ENCODE results near the gene SPOCK2.

Gene SPOCK2

DNA sequence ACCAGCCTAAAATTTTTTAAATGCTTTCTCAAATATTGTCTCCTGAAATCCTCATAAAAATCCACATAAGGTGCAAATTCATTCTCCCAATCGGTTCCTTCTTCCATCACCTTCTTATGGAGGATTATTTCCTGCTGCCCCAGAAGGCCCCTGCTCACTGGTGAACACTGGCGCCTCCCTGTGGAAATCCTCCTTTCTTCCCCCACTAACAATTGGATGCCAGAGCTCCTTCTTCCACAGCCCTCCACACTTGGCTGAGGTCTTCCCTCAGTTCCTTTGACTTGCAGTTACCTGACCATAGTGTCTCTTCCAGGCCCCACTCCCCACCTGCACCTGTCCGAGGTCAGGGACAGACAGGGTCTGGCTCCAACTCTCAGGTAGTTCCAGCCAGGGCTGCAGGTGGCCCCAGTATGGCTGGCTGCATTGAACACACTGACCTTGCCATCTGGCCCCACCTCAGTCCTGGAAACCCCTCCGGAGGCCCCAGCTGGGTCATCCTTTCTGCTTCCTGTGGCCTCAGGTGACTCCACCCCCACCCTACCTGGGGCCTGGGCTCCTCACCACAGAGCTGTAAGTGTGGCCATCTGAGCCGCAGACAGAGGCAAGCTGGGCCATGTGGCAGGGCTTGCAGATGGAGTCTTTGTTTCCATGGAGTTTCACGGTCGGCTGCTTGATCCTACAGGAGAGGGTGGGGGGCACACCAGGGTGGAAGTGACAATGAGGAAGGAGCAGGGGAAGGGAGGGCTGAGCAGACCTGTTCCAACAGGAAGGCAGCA is 18.4 kb downstream of the SPOCK2 start:
- DNase-seq: peak; percentile 62

DNA sequence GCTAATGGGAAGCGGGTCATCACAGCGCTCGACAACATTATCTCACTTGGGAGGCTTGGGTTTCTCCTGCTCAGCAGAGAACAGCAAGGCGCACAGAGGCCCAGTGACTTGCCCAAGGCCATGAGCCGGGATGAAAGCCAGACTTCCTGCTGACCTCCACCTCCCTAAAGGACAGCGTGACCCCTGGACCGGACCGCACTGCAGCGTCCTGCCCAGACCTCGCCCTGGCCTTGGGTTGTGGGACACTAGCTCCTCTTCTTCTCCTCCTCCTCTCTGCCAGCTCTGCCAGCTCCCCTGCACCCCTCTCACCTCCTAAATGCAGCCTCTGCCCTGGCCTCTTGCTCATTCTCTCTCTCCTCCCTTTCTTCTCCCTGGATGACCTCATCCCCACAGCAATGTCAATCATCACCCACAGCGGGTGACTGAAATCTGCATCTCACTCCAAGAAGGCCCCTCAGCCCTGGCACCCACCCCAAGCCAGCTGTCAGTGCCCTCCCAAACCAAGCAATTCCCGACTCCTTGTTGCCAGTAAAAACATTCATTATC is 19.4 kb downstream of the SPOCK2 start:
- no peak for DNase-seq

DNA sequence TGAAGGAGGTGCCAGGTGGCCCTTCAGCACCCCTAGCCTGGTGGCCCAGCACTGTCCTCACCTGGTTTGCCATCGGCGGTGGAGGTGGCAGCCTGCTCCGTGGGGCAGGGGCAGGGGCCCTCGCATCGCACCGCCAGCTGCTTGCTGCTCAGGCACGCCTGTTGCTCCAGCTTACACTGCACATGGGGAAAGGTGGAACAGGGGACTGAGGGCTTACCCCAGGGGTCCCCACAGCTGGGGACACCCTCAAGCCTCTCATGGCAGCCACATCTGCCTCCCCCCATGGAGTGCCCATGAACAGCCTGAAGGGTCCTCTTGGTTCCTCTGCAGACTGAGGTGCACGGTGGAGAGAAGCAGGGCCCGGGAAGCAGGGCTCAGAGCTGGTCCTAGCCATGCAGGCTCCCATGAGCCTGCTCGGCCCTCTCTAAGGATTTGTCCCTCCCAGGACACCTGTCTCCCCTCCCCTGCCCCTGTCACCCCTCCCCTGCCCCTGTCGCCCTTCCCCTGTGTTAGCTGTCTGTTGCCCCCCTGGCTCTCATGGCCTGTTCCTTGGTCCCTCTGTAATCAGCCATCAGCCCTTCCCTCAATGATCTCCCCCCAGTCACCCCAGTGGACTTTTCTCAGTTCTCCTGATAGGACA is 20.1 kb downstream of the SPOCK2 start:
- no peak for DNase-seq

DNA sequence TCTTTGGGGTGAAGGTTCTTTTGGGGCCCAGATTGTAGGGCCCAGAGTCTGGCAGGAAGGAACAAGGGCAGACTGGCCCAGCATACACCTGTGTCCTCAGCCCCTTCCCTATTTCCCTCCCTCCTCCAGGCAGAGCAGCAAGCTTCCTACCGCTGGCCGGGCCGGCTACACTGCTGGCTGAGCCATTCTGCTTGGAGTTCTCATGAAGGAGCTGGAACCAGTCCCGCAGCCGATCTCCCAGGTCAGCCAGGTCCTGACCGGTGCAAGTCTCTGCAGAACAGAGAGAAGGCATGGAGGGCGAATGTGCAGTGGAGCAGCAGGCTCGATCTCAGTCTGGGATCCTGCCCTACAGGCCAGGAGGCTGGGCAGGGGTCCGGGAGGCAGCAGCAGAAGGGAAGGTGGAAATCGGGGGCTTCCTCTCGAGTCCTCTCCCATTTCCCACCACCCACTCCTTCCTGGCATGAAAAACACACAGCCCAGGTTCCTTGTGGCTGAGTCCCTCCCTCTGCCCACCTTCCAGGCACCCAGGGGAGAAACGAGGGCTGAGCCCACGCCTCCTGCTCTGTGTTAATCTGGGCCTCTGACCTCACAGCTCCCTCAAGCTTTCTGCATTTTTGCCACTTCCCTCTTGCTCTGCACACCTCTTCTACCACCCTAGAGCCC is 20.8 kb downstream of the SPOCK2 start:
- DNase-seq: no peak

DNA sequence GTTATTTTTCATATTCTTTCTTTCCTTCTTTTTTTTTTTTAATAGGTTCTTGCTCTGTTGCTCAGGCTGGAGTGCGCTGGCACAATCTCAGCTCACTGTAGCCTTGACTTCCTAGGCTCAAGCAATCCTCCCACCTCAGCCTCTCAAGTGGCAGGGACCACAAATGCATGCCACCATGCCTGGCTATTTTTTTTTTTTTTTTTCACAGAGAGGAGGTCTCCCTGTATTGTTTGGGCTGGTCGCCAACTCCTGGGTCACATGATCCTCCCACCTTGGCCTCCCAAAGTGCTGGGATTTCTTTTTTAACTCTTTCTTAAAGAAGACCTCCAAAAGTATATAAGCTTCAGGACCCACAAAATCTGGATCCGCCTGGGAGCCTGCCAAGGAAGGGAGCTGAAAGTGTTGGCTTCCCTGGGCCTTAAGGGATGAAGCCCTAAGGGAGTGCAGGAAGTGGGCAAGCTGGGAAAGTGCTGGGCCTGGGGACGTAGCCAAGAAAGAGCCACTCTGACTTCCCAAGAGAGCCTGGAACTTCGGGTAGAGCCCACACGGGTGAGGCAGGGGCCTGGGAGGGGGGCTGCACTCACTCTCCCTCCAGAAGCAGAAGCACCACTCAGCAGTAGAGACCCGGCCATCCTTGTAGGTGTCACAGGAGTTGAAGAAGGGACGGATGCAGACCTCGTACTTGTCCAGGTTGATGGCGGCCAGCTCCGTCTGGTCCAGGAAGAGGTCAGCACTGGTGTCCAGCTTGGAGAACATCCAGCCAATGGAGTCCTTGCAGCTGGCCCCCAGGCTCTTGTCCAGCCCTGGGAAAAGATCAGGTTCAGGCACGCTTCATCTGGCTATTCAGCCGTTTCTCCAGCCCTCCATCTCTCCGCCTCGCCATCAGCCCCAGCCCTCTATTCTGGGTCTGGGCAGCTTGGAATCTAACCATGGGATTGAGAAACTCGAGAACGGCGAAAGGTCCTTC is 21.8 kb downstream of the SPOCK2 start:
- DNase-seq: no peak

DNA sequence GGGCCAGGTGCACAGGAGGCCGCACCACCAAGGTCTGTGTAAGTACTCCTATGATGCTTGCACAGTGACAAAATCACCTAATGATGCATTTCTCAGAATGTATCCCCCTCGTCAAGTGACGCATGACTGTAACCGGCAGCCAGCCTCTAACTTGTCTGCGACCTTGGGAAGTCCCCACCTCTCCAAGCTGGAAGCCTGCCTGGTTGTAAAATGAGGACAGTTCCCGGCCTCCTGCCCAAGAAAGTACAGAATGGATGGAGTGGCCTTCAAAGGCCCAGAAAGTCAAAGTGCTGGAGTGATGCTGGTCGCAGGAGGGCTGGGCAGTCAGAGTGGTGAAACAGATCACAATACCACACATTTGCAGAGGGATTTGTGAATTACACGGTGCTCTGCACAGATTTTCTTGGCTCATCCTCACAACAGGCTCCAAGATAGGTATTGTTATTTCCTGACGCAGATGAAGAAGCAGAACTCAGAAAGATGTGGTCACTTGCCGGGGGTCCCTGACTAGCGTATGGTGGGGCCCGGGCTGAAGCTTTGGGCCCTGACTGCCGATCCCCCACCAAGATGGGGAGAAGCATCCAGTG is 22.8 kb downstream of the SPOCK2 start:
- DNase-seq: no peak

DNA sequence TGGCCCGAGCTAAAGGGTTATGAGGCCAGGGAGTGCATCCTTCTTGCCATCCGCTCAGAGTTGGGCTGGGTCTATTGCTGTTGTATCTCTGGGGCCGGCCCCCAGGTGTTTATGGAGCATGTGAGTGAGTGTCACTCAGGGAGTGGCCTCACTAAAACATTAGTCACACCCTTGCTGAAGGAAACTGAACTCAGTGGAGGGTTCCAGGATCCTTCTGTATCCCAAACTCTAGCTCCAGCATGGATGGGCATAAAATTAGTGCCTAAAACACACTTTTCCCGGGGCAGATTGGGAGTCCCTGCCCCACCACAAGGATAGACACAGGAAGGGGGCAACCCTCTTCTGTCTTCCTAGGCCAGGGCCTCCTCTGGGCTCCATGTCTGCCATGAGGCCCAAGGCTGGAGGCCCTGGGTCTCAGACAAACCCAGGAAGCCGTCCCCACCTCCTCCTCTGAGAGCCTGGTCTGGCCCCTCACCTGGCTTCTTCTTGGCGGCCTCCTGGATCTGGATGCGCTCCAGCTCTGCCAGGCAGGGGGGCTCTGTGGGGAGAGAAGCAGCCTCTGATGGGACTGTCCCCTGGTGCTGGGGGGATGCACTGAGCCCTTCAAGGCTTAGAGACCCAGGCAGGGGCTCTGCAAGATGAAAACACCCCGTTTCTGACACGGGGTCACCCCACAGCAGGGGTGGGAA is 24.5 kb downstream of the SPOCK2 start:
- DNase-seq: no peak

DNA sequence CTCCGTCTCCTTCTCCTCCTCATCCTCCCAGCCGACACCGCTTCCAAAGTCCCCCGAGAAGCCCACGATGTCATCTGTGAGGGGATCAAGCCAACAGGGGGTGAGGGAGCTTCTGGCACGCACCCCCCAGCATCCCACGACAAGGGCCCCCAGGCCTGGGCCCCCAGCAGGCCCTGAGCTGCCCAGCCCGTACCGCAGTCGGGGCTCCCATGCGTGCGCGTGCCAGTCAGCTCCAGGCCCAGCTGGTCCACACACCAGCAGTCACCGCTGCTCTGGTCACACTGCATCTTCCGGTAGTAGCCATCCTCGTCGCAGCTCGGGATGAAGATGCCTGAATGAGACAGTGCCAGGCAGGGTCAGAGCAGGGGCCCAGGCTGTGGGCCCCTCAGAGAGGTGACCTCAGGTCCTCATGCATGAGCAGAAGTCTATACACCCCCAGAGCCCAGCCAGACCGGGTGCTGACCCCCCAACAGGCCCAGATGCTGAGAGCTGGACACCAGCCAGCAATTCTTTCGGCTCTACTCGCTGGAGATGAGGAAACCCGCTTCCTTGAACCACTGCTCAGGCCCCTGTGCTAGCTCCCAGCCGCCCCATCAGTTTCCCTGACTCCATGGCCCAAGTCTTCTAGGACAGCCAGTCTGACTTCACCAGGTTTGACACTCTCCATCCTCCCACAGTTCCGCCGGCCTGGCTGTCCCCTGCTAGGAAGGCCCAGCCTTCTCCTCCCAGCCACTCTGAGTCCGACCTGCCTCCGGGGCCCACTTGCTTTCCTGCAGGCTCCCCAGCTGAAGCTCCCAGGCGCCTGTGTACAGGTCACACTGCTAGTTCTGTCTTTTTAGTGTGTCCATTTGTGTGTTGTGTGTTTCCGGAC is 25.3 kb downstream of the SPOCK2 start:
- DNase-seq: no peak

DNA sequence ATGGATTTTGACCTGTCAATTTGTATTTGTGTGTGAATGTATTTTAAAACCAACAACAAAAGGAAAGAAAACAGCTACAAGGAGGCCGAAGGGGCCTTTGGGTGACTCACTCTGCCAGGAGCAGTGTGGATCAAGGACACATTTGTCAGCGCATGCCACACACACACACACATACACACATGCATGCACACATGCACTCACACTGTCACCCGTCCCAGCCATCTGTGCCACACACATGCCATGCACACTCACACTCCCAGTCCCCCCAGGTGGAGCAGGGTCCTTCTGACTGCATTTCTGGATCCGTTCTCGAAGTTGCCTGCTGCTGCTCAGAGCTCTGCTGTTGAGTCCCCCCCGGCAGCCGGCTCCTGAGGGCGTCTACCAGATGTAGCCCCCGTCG is 26.0 kb downstream of the SPOCK2 start:
- DNase-seq: no peak

DNA sequence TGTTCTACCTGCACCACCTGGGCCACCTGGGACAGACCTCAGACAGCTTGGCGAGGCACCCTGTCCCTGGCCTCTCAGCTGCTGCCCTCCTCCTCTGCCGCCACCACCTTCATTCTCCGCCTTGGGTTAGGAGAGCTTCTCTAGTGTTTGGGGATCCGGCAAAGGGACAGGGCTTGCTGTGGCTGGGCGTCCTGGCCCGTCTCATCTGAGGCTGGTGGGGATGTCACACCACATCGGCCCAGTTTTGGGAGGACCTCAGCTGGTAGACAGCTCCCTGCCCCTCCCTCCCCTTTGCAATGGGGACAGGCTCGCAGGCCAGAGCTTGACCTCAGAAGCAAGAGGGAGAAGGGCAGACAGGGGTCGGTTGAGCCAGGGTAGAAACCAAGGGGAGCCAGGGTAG is 26.4 kb downstream of the SPOCK2 start:
- no peak for DNase-seq

DNA sequence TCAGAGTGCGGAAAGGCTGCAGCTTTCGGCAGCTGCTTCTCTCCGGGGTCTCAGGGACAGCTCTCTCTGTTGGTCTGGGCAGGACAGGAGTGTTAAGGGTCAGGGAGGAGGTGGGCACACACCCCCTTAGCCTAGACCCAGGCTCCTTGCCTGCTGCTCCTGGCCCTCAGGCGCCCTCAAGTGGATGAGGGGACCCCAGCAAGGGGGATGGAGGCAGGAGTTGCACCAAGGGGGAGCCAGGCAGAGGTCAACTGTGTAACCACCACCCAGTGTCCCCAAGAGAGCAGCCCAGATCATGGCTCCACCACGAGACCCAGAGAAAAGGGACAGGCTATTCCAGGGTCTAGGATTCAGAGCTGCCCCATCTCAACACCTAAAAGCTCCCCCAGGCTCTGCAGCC is 26.9 kb downstream of the SPOCK2 start:
- DNase-seq: peak; percentile 18

DNA sequence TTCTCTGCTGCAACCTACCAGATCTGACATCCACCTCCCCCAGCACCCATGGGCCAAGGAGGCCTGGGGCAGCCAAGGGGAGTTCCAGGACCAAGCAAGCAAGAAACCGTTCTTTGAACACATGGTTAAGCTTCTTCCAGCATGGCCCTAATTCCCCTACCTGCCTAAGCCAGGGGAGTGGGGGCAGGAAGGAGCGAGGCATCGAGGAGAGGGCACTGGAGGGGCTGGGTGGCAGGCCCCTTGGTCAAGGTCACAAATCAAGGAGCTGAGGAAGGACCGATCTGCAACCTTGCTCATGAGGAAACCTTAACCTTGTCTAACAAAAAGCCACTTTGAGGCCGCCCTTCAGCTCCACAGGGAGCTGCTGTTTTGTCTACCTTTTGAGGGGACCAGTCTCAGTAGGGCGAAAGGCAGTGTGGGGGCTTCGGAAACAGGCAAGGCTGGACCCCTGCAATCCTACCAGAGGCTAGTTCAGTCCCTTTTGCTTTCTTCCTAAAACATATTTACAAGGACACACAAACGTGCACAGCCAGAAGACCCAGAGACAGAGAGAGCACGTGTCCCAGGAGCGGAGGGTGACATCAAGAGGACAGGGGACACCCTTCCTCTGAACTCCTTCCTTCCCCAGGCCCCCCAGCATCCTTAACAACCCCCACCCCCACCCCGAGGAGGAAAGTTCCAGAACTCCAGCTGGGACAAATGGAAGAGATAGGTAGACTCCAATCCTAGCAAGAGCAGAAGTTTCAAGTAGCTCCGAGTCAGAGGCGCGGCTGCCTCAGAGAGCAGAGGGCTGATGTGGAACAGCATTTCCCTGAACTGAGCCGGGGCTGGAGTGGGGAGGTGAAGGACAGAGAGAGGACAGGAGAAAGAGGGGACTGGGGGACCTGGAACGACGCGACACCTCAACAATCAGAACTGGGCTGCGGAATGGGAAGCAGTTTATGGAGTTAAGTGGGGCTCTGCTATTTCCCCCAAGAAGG is 28.2 kb downstream of the SPOCK2 start:
- no peak for DNase-seq

DNA sequence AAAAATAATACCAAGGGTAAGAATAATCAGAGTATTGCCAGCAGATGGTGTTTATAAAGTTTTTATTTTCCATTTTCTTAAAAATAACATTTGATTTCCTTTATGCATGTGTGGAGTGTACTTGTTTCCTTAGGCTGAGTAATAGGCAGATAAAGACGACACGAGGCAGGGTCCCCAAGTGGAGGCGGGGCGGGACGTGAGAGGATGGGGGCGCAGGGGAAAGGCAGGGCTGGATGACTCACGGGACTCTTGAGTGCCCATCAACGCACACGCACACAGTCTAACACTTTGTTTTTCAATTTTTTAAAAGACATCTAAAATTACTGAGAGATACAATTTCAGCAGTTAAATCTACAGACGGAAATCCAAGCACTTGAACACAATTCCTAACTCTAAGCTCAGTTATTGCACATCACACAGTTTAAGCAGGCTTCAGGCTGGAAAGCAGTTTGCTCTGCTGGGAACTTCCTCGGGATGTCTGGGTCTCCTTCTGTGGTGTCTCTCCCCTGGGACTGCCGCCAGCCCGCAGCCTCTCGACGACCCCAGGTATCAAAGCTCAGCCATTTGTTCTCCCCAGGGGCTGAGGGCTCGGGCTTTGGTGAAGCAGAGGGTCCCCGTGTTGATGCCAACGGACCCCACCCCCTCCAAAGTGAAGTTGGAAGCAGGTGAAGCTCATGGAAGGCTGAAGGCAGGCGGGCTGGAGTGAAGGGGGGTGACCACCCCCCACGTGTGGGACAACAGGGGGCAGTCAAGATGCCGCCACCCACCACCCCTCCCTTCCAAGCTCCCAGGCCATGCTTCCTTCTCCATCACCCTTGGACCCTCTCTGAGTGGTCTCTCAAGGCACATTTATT is 29.1 kb downstream of the SPOCK2 start:
- no peak for DNase-seq

DNA sequence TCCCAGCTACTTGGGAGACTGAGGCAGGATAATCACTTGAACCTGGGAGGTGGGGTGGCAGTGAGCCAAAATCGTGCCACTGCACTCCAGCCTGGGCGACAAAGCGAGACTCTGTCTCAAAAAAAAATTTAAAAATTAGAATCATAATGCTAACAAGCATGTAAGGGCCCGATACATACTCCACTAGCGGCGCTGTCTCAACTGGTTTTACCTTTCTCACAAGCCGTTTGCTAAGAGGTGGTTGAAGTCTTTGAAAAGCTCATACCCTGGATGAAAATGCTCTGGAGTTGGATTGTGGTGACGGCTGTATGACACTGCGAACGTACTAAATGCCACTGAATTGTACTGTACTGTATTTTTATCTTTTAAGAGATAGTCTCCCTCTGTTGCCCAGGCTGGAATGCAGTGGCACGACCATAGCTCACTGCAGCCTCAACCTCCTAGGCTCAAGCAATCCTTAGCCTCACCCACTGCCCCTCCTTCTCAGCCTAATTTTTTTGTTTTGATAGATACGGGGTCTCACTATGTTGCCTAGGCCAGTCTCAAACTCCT is 29.9 kb downstream of the SPOCK2 start:
- DNase-seq: no peak

DNA sequence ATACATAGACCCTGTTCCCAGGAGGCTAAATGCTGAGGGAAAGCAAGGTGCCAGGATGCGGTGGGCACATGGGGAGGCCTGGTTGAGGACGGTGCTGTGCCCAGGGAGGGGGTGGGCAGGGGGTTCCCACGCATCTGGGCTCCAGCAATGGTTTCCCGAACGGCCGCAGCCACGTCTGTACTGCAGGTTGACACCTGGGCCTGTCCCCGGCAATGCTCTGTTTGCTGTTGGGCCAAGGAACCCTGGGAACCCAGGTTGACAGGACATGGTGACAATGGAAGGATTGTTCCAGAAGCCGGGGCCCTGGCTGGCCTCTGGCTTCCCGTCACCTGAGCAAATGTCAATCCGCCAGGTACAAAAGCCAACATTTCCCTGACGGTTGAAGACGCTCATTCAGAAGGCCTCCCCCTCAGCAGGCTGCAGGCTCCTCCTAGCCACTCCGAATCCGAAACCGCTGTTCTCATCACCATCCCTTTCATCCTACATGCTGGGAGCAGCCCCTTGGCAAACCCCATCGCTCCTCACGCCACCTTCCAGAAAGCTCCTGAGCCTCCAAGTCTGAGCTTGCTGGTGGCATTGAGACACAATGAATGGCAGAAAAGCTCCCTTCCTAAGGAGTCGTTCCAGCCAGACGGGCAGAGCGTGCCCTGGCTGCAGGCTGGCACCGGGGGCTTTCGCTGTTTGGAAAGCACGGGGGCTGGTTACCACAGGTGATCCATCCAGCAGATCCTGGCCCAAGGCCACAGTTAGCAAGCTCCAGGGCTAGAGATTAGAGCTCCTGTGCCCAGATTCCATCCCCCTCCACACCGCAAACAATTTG is 31.2 kb downstream of the SPOCK2 start:
- DNase-seq: no peak

DNA sequence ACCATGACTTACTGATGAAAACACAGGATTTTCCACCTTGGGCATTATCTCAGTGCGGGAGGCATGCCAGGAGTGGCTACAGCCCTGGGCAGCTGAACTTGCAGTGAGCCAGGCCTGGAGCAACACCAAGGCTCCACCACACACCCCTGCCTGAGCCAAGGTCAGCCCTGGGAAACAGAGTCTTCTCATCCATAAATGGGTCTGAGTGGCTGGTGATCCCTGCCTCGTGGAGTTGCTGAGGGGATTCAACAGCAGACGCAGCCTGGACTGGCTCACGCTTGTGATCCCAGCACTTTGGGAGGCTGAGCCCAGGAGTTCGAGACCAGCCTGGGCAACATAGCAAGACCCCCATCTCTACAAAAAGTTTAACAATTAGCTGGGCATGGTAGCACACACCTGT is 32.2 kb downstream of the SPOCK2 start:
- DNase-seq: no peak

DNA sequence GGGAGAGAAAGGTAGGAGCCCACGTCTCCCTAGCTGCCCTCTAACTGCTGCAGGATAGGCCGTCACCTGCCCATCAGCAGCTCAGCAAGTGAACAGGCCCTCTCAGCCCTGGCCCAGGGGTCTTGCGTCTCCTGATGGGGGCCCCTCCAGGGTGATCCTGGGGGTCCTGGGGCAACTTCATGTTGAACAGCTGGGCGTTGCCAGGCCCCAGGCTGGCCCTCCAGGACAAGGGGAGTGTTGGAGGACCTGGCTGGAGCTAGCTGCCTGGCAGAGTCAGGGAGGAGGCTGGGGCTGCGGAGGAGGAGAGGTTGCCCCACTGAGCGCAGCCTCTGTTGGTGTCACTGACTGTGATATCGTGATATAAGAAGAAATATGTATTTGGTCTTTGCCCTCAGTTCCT is 34.7 kb downstream of the SPOCK2 start:
- DNase-seq: no peak

All from RPMI8226 (cell line).